Neural progenitor cell (in vitro differentiated cells): Measurements from ENCODE around the gene DHODH.

Experiments used
- CTCF ChIP-seq: fragments of 200-600 bp; sonication (generic); IDR thresholded peaks from 2 replicates; pipeline ENCODE4 v1.5.1; 2017; ENCODE audit warnings: antibody characterized with exemption, mild to moderate bottlenecking
- EZH2 ChIP-seq: fragments of 200-600 bp; sonication (generic); IDR thresholded peaks from 2 replicates; pipeline ENCODE4 v1.6.1; 2017; ENCODE audit warnings: antibody characterized with exemption, mild to moderate bottlenecking, moderate library complexity
- EZH2phosphoT487 ChIP-seq: fragments of 200-600 bp; sonication (generic); IDR thresholded peaks from 2 replicates; pipeline ENCODE4 v1.6.1; 2017; ENCODE audit warnings: antibody characterized with exemption

GRCh38 chr16:72012607-72013006 is 4.1 kb downstream of the DHODH start:
- TF ChIP-seq CTCF (no peak), EZH2phosphoT487 (no peak), EZH2 (no peak)
